ENCODE measurements around the gene DYNLT4.

DNA sequence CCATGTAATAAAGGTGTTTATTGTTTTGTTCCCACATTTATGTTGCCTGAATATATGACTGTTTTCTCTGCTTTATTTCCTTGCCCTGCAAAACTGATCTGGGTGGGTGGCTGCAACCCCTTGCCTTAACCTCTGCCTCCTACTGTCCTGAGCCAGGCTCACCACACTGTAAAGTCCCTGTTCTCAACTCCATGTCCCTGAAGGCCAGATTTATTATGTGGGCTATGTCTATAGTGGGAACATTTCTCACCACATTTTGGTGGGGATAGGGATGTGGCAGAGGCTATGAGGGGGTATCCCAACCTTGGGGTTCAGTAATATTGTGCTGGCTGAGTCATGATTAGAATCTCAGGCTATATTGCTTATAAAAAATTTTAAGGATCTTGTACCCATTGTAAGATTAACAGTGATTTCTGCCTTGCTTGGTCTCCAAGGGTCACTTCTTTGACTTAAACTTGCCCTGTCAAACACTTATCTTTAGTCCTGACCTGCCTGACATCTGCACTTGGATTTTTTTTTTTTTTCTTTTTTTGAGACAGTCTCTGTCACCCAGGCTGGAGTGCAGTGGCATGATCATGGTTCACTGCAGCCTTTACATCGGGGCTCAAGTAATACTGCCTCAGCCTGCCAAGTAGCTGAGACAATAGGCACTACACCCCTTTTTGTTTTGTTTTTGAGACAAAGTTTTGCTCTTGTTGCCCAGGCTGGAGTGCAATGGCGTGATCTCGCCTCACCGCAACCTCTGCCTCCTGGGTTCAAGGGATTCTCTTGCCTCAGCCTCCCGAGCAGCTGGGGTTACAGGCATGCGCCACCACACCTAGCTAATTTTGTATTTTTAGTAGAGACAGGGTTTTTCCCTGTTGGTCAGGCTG lies 28.2 kb downstream of the DYNLT4 start:
- TF ChIP-seq, protein P1, sequence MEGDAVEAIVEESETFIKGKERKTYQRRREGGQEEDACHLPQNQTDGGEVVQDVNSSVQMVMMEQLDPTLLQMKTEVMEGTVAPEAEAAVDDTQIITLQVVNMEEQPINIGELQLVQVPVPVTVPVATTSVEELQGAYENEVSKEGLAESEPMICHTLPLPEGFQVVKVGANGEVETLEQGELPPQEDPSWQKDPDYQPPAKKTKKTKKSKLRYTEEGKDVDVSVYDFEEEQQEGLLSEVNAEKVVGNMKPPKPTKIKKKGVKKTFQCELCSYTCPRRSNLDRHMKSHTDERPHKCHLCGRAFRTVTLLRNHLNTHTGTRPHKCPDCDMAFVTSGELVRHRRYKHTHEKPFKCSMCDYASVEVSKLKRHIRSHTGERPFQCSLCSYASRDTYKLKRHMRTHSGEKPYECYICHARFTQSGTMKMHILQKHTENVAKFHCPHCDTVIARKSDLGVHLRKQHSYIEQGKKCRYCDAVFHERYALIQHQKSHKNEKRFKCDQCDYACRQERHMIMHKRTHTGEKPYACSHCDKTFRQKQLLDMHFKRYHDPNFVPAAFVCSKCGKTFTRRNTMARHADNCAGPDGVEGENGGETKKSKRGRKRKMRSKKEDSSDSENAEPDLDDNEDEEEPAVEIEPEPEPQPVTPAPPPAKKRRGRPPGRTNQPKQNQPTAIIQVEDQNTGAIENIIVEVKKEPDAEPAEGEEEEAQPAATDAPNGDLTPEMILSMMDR (IDR thresholded peaks at IDR 0.05): no peak
- no peak for TF ChIP-seq POLR2A (IDR thresholded peaks at IDR 0.05)
